Activated T-helper 2 cell treated with anti-CD3 and anti-CD28 coated beads, Interferon-gamma antibody, Interleukin-2, Interleukin-4, amounts not matched to agents 10 μg/mL and 5 μg/mL and 100 μg/mL, durations not matched to agents 14 hours and 24 hours and 36 hours (primary cell): ENCODE data around the gene FGF14. TPM values are rescaled to one million over a fixed set of nuclear protein-coding genes. Genes with fewer than 3 reads are reported as not detected.

ENCODE experiments used
- DNase-seq: peaks from one replicate; pipeline ENCODE4 v3.0.0; 2021; ENCODE audit warnings: low spot score
- H3K27ac Mint-ChIP-seq: one replicate; pipeline ENCODE4 v1.8.0; 2021; ENCODE audit warnings: mixed read lengths
- H3K27me3 Mint-ChIP-seq: one replicate; pipeline ENCODE4 v1.8.0; 2021; ENCODE audit warnings: low read depth, mixed read lengths
- H3K36me3 Mint-ChIP-seq: one replicate; pipeline ENCODE4 v1.8.0; 2021; ENCODE audit warnings: low read depth, mixed read lengths
- H3K4me1 Mint-ChIP-seq: one replicate; pipeline ENCODE4 v1.8.0; 2021; ENCODE audit warnings: low read depth, mixed read lengths
- H3K4me3 Mint-ChIP-seq: one replicate; pipeline ENCODE4 v1.8.0; 2021; ENCODE audit warnings: low read depth, mild to moderate bottlenecking, moderate library complexity, mixed read lengths
- H3K9me3 Mint-ChIP-seq: one replicate; pipeline ENCODE4 v1.8.0; 2021; ENCODE audit warnings: mixed read lengths
- intact Hi-C: fragments of 100-400 bp; cut with micrococcal nuclease; formaldehyde crosslinking; loops from one replicate; pipeline ENCODE4 v1.15.1; 2023
- total RNA-seq: library from RNA; stranded (reverse); gene quantifications from 2 replicates; pipeline ENCODE4 v1.2.3, GENCODE V29; 2022

The FGF14 gene
- total RNA-seq, 1 donor from 2014 or later: not detected

DNA sequence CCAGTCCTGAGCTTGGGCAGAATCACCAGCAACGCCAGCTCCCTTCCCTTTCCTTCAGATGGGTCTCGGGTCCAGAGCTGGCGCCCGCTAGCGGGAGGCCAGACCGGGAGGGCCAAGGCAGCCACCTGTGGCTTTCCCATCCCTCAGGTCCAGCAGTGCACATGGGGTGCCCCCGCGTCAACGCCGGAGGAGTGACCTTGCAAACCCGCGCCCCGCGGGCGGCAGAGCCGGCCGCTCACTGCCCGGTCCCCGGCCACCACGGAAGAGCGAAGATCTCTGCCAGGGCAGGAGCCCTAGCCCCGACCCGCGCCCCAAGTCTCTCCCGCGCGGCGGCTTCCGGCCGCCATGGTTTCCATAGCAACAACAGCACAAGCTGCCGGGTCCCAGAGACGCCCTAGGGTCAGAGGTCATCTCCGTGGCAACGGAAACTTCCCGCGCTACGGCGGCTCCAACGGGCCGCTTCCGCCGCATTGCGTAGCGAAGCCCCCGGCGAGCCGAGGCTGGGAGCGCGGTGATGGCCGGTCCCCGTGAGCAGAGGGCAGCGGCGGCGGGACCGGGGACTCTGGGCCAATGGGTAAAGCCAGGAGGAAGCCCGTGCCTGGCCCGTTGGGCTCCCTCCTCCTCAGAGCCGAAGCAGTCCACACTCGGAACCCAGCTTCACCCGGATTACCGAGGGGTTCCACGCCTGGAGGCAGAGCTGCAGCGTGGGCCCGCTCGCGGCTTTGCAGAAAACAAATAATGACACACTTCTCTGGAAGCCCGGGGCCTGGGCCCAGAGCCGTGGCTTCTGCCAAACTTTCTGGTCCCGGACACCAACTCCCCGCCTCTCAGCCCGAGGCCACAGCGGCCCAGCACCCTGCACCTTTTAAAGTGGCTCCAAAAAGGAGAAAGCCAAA lies 7.4 kb downstream of the FGF14 start:
- Mint-ChIP-seq H3K27me3 (peaks cover 17% of the 10 kb centered on the region), H3K36me3 (no peaks in the 10 kb centered on the region), H3K27ac (peak overlapping the region; percentile 84), H3K4me3 (peak overlapping the region; percentile 86), H3K4me1 (peaks cover 26% of the 10 kb centered on the region), H3K9me3 (no peaks in the 10 kb centered on the region)
- intact Hi-C loops: loop anchor here (1.0 to 5.0 kb wide), 6 partner anchors 8 to 767 kb away; partner anchors contain the start of genes FGF14 and TPP2
- peak; percentile 94 for DNase-seq

- peak overlapping the region; percentile 86 for H3K4me3 Mint-ChIP-seq
These were observed 9.2 kb downstream of the FGF14 start for GRCh38 chr13:102392481-102393209.

GRCh38 chr13:102386461-102386860 lies 15.4 kb downstream of the FGF14 start:
- Mint-ChIP-seq H3K4me3 (no peak overlapping the region), H3K9me3 (no peaks in the 10 kb centered on the region), H3K27me3 (peaks cover 27% of the 10 kb centered on the region), H3K27ac (no peak overlapping the region), H3K4me1 (peaks cover 1% of the 10 kb centered on the region), H3K36me3 (no peaks in the 10 kb centered on the region)
- DNase-seq: no peak
- intact Hi-C loops: no loop called here

More at GRCh38 chr13:102392481-102393209, 9.2 kb downstream of the FGF14 start:
- no peaks in the 10 kb centered on the region for H3K36me3 Mint-ChIP-seq
- H3K27me3 Mint-ChIP-seq: peaks cover 16% of the 10 kb centered on the region
- intact Hi-C loops: loop anchor here (2.0 to 5.0 kb wide), 5 partner anchors 165 to 765 kb away; partner anchors contain the start of gene TPP2
- peak overlapping the region; percentile 62 for H3K27ac Mint-ChIP-seq
- DNase-seq: no peak
- H3K4me1 Mint-ChIP-seq: peaks cover 23% of the 10 kb centered on the region
- no peaks in the 10 kb centered on the region for H3K9me3 Mint-ChIP-seq

DNA sequence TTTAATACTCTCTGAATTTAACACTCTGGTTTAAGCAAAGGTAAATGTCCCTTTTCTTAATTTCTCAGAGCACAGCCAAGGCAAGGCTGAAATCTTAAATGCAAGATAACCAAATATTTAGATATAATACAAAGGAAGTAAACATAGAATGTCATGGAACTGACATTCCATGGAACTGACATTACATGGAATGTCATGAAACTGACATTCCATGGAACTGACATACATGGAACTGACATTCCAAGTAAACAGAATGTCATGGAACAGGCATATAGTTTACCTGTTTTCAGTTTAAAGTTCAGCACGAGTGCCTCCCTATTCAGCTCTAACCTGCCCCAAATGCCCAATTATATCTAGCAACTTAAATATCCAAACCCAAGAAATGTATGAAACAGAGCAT lies 21.8 kb downstream of the FGF14 start:
- no peaks in the 10 kb centered on the region for H3K9me3 Mint-ChIP-seq
- no peaks in the 10 kb centered on the region for H3K4me1 Mint-ChIP-seq
- intact Hi-C loops: no loop called here
- no peak overlapping the region for H3K4me3 Mint-ChIP-seq
- peaks cover 25% of the 10 kb centered on the region for H3K27me3 Mint-ChIP-seq
- no peak overlapping the region for H3K27ac Mint-ChIP-seq
- H3K36me3 Mint-ChIP-seq: no peaks in the 10 kb centered on the region
- DNase-seq: no peak

- DNase-seq: no peak
- no peaks in the 10 kb centered on the region for H3K9me3 Mint-ChIP-seq
- H3K36me3 Mint-ChIP-seq: no peaks in the 10 kb centered on the region
- H3K4me1 Mint-ChIP-seq: no peaks in the 10 kb centered on the region
- no peak overlapping the region for H3K27ac Mint-ChIP-seq
- intact Hi-C loops: no loop called here
- no peak overlapping the region for H3K4me3 Mint-ChIP-seq
- peaks cover 10% of the 10 kb centered on the region for H3K27me3 Mint-ChIP-seq
These were observed 25.5 kb downstream of the FGF14 start for GRCh38 chr13:102376318-102376717.

DNA sequence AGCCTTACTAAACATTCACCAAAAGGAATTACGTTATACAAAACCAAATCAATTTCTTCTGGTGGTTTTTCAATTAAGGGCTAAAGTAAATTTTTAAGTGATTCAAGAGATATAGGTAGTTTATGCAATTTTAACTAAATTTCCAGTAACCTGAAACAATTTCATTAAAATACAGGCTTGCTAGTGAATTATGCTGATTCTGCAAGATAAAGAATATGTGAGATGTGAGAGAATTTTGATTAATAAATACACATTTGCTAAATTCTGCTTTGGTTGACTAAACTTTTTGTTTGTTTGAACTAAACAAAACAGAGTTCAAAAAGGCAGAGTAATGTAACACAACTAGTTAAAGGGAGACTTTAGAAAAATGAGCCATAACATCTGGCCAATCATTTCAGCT lies 27.1 kb downstream of the FGF14 start:
- no peak overlapping the region for H3K4me3 Mint-ChIP-seq

GRCh38 chr13:102374233-102374632 lies 27.6 kb downstream of the FGF14 start:
- Mint-ChIP-seq H3K36me3 (no peaks in the 10 kb centered on the region), H3K9me3 (no peaks in the 10 kb centered on the region), H3K27ac (no peak overlapping the region), H3K4me3 (no peak overlapping the region), H3K4me1 (no peaks in the 10 kb centered on the region), H3K27me3 (peaks cover 8% of the 10 kb centered on the region)
- no peak for DNase-seq
- intact Hi-C loops: no loop called here

More for the DNA sequence above, 27.1 kb downstream of the FGF14 start:
- Mint-ChIP-seq H3K4me1 (no peaks in the 10 kb centered on the region), H3K27me3 (peaks cover 8% of the 10 kb centered on the region), H3K36me3 (no peaks in the 10 kb centered on the region), H3K27ac (no peak overlapping the region), H3K9me3 (no peaks in the 10 kb centered on the region)
- intact Hi-C loops: no loop called here
- no peak for DNase-seq

GRCh38 chr13:102373221-102373620 lies 28.6 kb downstream of the FGF14 start:
- DNase-seq: no peak
- peaks cover 8% of the 10 kb centered on the region for H3K27me3 Mint-ChIP-seq
- no peaks in the 10 kb centered on the region for H3K4me1 Mint-ChIP-seq
- H3K27ac Mint-ChIP-seq: no peak overlapping the region
- no peak overlapping the region for H3K4me3 Mint-ChIP-seq
- intact Hi-C loops: no loop called here
- no peaks in the 10 kb centered on the region for H3K36me3 Mint-ChIP-seq
- no peaks in the 10 kb centered on the region for H3K9me3 Mint-ChIP-seq

- H3K27ac Mint-ChIP-seq: no peak overlapping the region
- H3K9me3 Mint-ChIP-seq: no peaks in the 10 kb centered on the region
- no peaks in the 10 kb centered on the region for H3K36me3 Mint-ChIP-seq
- intact Hi-C loops: no loop called here
- H3K27me3 Mint-ChIP-seq: peaks cover 4% of the 10 kb centered on the region
- H3K4me1 Mint-ChIP-seq: no peaks in the 10 kb centered on the region
- no peak overlapping the region for H3K4me3 Mint-ChIP-seq
- no peak for DNase-seq
These were observed 32.5 kb downstream of the FGF14 start for GRCh38 chr13:102369302-102369701.

DNA sequence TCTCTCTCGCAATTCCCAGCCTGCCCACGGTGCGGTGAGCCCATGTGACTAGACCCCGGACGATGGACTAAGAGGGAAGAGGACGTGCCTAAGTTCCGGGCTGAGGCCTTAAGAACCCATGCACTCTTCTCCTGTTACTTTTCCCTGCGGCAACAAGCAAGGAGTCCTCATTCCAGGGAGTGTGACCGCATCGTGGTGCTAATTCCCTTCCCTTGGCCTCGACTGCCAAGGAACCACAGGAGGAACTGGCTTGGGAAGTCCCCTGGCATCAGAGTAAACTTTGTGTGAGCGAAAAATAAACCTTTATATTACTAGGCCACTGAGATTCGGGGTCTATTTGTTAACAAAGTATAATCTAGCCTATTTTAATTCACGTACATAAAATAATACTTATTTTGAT lies 34.0 kb downstream of the FGF14 start:
- Mint-ChIP-seq H3K27ac (no peak overlapping the region), H3K4me3 (no peak overlapping the region), H3K36me3 (no peaks in the 10 kb centered on the region), H3K9me3 (no peaks in the 10 kb centered on the region), H3K27me3 (peaks cover 3% of the 10 kb centered on the region), H3K4me1 (no peaks in the 10 kb centered on the region)
- intact Hi-C loops: no loop called here
- no peak for DNase-seq

DNA sequence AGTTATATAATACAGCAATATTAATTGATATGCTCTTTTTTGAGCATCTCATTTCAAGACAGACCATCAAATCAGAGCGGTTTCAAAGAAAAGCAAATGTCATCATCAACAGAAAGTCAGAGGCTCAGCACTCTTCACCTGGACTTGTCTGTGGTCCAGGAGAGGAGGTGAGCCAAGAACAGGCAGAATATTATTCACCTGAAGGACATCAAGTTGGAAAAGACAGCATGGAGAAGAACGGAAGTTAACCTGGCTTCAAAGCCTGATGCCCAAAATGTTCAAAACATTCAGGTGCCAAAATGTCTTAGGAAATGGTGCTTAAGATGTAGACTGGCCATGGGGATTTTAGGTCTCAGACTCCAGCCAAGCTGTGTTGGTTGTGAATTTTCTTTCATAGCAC lies 40.7 kb downstream of the FGF14 start:
- DNase-seq: no peak
- Mint-ChIP-seq H3K4me1 (no peaks in the 10 kb centered on the region), H3K4me3 (no peak overlapping the region), H3K36me3 (no peaks in the 10 kb centered on the region), H3K27me3 (peaks cover 4% of the 10 kb centered on the region), H3K9me3 (no peaks in the 10 kb centered on the region), H3K27ac (no peak overlapping the region)
- intact Hi-C loops: no loop called here

- Mint-ChIP-seq H3K4me3 (no peak overlapping the region), H3K4me1 (no peaks in the 10 kb centered on the region), H3K36me3 (no peaks in the 10 kb centered on the region), H3K27me3 (peaks cover 4% of the 10 kb centered on the region), H3K27ac (no peak overlapping the region), H3K9me3 (no peaks in the 10 kb centered on the region)
- DNase-seq: no peak
- intact Hi-C loops: no loop called here
These were observed 42.6 kb downstream of the FGF14 start for GRCh38 chr13:102359264-102359663.

- H3K4me3 Mint-ChIP-seq: no peak overlapping the region
- intact Hi-C loops: no loop called here
- no peak overlapping the region for H3K27ac Mint-ChIP-seq
- peaks cover 4% of the 10 kb centered on the region for H3K27me3 Mint-ChIP-seq
- no peaks in the 10 kb centered on the region for H3K9me3 Mint-ChIP-seq
- H3K36me3 Mint-ChIP-seq: no peaks in the 10 kb centered on the region
- H3K4me1 Mint-ChIP-seq: no peaks in the 10 kb centered on the region
- no peak for DNase-seq
These were observed 46.6 kb downstream of the FGF14 start for GRCh38 chr13:102355251-102355650.
